C4-2B (cell line): Measurements from ENCODE around the gene FAM193A.

Experiments used
- ZFX ChIP-seq: fragments of 450-650 bp; IDR thresholded peaks from 2 replicates; pipeline ENCODE4 v1.6.1; 2017
- TF ChIP-seq, protein P1 (sequence below): fragments of 450-650 bp; conservative IDR thresholded peaks from 2 replicates; pipeline ENCODE4 v1.5.1; 2017; ENCODE audit warnings: mild to moderate bottlenecking

DNA sequence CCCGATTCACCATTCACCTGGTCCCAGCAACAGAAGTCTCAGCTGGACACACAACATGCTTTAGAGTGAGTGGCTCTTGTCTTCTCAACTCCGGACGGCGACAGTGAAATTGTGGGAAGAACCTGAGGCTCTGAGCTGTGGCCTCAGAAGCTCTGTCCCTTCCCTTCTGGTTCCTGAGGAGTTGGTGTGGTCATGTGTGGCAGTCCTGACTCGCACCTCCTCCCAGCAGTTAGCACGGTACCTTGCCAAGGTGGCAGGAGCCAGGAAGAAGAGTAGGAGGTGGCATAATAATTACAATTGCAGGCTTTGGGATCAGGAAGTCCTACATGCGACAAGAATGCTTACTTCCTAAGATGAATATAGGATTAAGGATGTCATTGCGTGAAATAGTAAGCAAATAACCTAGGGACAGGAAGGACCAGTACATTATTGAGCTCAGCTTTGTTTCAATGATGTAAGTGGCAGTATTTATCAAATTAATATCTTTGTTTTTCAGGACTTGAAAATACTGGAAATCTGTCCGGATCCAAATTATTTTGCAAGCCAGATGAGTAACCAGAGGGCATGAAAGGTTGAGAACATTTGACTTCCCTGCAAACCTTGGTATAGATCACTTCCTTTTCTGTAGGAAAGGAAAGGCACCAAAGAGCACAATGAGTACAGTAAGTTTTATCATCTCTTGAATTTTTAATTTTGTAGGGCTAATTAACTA lies 46.5 kb upstream of the FAM193A start:
- TF ChIP-seq, protein P1, sequence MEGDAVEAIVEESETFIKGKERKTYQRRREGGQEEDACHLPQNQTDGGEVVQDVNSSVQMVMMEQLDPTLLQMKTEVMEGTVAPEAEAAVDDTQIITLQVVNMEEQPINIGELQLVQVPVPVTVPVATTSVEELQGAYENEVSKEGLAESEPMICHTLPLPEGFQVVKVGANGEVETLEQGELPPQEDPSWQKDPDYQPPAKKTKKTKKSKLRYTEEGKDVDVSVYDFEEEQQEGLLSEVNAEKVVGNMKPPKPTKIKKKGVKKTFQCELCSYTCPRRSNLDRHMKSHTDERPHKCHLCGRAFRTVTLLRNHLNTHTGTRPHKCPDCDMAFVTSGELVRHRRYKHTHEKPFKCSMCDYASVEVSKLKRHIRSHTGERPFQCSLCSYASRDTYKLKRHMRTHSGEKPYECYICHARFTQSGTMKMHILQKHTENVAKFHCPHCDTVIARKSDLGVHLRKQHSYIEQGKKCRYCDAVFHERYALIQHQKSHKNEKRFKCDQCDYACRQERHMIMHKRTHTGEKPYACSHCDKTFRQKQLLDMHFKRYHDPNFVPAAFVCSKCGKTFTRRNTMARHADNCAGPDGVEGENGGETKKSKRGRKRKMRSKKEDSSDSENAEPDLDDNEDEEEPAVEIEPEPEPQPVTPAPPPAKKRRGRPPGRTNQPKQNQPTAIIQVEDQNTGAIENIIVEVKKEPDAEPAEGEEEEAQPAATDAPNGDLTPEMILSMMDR: no peak
- TF ChIP-seq ZFX: no peak
